ENCODE data around the gene PIGL.

PIGL gene

GRCh38 chr17:16241906-16242399, 24.9 kb downstream of the PIGL start:
- Histone ChIP-seq H3F3A (ENCODE audit: low read depth) (no peaks in the 10 kb centered on the region), H3K27me3 (ENCODE audit: insufficient read depth, low read length, poor library complexity, severe bottlenecking) (no peaks in the 10 kb centered on the region), H3K9me3 (ENCODE audit: insufficient read depth, low read depth, low read length) (no peaks in the 10 kb centered on the region), H3K36me3 (ENCODE audit: insufficient read depth, low read length) (no peaks in the 10 kb centered on the region), H3K9ac (ENCODE audit: low read depth, low read length, poor library complexity, severe bottlenecking) (no peak overlapping the region), H3K79me2 (ENCODE audit: insufficient read depth, low read length) (no peaks in the 10 kb centered on the region), H3K4me1 (ENCODE audit: insufficient read depth, low read length, poor library complexity, severe bottlenecking) (no peaks in the 10 kb centered on the region), H3K4me2 (ENCODE audit: low read depth, low read length, poor library complexity, severe bottlenecking) (no peak overlapping the region), H3K9me2 (replicated peaks; ENCODE audit: low read depth, low read length) (no peaks in the 10 kb centered on the region), H4K20me1 (ENCODE audit: insufficient read depth, low read length, poor library complexity, severe bottlenecking) (no peaks in the 10 kb centered on the region), H2AFZ (ENCODE audit: low read length) (no peak overlapping the region), H3K4me3 (ENCODE audit: low read length, poor library complexity, severe bottlenecking) (no peak overlapping the region)
- TF ChIP-seq EZH2phosphoT487 (IDR thresholded peaks at IDR 0.05; ENCODE audit: borderline replicate concordance) = no peak
- TF ChIP-seq, protein P1, sequence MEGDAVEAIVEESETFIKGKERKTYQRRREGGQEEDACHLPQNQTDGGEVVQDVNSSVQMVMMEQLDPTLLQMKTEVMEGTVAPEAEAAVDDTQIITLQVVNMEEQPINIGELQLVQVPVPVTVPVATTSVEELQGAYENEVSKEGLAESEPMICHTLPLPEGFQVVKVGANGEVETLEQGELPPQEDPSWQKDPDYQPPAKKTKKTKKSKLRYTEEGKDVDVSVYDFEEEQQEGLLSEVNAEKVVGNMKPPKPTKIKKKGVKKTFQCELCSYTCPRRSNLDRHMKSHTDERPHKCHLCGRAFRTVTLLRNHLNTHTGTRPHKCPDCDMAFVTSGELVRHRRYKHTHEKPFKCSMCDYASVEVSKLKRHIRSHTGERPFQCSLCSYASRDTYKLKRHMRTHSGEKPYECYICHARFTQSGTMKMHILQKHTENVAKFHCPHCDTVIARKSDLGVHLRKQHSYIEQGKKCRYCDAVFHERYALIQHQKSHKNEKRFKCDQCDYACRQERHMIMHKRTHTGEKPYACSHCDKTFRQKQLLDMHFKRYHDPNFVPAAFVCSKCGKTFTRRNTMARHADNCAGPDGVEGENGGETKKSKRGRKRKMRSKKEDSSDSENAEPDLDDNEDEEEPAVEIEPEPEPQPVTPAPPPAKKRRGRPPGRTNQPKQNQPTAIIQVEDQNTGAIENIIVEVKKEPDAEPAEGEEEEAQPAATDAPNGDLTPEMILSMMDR (conservative IDR thresholded peaks at IDR 0.05; ENCODE audit: low read length) = no peak

GRCh38 chr17:16243385-16243784, 26.4 kb downstream of the PIGL start:
- Histone ChIP-seq H2AFZ (ENCODE audit: low read length) (no peak overlapping the region), H3F3A (ENCODE audit: low read depth) (no peaks in the 10 kb centered on the region), H3K9ac (ENCODE audit: low read depth, low read length, poor library complexity, severe bottlenecking) (no peak overlapping the region), H3K9me3 (ENCODE audit: insufficient read depth, low read depth, low read length) (no peaks in the 10 kb centered on the region), H3K4me2 (ENCODE audit: low read depth, low read length, poor library complexity, severe bottlenecking) (no peak overlapping the region), H3K36me3 (ENCODE audit: insufficient read depth, low read length) (no peaks in the 10 kb centered on the region), H3K4me3 (ENCODE audit: low read length, poor library complexity, severe bottlenecking) (no peak overlapping the region), H3K4me1 (ENCODE audit: insufficient read depth, low read length, poor library complexity, severe bottlenecking) (no peaks in the 10 kb centered on the region), H3K27me3 (ENCODE audit: insufficient read depth, low read length, poor library complexity, severe bottlenecking) (no peaks in the 10 kb centered on the region), H3K79me2 (ENCODE audit: insufficient read depth, low read length) (no peaks in the 10 kb centered on the region), H4K20me1 (ENCODE audit: insufficient read depth, low read length, poor library complexity, severe bottlenecking) (no peaks in the 10 kb centered on the region), H3K9me2 (replicated peaks; ENCODE audit: low read depth, low read length) (no peaks in the 10 kb centered on the region)
- TF ChIP-seq, protein P1 (conservative IDR thresholded peaks at IDR 0.05; ENCODE audit: low read length) = no peak
- TF ChIP-seq EZH2phosphoT487 (IDR thresholded peaks at IDR 0.05; ENCODE audit: borderline replicate concordance) = no peak

DNA sequence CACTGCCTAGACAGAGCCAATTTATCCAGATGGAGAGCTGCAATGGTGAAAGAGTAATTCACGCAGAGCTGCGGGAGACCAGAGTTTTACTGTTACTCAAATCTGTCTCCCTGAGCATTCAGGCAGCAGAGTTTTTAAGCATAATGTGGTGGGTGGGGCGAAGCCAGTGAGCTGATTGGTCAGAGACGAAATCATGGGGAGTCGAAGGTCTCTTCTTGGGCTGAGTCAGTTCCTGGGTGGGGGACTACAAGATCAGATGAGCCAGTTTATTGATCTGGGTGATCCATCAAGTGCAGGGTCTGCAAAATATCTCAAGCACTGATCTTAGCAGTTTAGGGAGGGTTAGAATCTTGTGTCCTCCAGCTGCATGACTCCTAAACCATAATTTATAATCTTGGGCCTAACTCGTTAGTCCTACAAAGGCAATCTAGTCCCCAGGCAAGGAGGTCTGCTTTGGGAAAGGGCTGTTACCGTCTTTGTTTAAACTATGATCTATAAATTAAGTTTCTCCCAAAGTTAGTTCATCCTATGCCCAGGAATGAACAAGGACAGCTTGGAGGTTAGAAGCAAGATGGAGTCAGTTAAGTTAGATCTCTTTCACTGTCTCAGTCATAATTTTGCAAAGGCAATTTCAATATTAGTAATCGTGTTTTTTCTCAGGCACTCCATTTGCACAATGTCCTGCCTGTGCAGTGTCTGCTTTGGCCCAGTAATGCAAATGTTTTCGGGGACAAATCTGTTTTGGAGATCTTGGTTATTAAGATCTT, 27.0 kb downstream of the PIGL start:
- no peak overlapping the region for H3K4me3 ChIP-seq (ENCODE audit: low read length, poor library complexity, severe bottlenecking)
- no peaks in the 10 kb centered on the region for H3F3A ChIP-seq (ENCODE audit: low read depth)
- no peaks in the 10 kb centered on the region for H3K36me3 ChIP-seq (ENCODE audit: insufficient read depth, low read length)
- H3K9me3 ChIP-seq (ENCODE audit: insufficient read depth, low read depth, low read length) = no peaks in the 10 kb centered on the region
- no peaks in the 10 kb centered on the region for H3K4me1 ChIP-seq (ENCODE audit: insufficient read depth, low read length, poor library complexity, severe bottlenecking)
- no peak overlapping the region for H3K4me2 ChIP-seq (ENCODE audit: low read depth, low read length, poor library complexity, severe bottlenecking)
- H2AFZ ChIP-seq (ENCODE audit: low read length) = no peak overlapping the region
- no peaks in the 10 kb centered on the region for H4K20me1 ChIP-seq (ENCODE audit: insufficient read depth, low read length, poor library complexity, severe bottlenecking)
- no peaks in the 10 kb centered on the region for H3K79me2 ChIP-seq (ENCODE audit: insufficient read depth, low read length)
- no peaks in the 10 kb centered on the region for H3K9me2 ChIP-seq (replicated peaks; ENCODE audit: low read depth, low read length)
- H3K9ac ChIP-seq (ENCODE audit: low read depth, low read length, poor library complexity, severe bottlenecking) = no peak overlapping the region
- no peaks in the 10 kb centered on the region for H3K27me3 ChIP-seq (ENCODE audit: insufficient read depth, low read length, poor library complexity, severe bottlenecking)
- TF ChIP-seq, protein P1 (conservative IDR thresholded peaks at IDR 0.05; ENCODE audit: low read length) = no peak
- no peak for TF ChIP-seq EZH2phosphoT487 (IDR thresholded peaks at IDR 0.05; ENCODE audit: borderline replicate concordance)
